Measurements from ENCODE around the gene BUD23.
A peak's percentile ranks its signal among the peaks of the same experiment; 100 is the strongest.

Gene BUD23

DNA sequence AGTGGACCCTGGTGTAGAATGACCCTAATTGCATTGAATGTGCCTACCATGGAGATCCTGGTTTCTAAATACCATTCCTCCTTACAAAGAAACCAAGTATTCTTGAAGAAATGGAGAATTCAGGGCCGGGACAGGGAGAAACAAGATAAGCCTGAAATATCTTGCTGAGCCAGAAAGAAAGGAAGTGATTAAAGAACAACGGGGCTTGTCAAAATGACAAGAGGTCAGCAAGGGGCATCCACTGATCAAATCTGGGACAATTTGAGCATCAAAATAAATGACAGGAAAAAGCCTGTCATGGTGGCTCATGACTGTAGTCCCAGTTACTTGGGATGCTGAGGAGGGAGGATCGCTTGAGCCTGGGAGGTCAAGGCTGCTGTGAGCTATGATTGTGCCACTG is 47.1 kb downstream of the BUD23 start:
- TF ChIP-seq, protein P1, sequence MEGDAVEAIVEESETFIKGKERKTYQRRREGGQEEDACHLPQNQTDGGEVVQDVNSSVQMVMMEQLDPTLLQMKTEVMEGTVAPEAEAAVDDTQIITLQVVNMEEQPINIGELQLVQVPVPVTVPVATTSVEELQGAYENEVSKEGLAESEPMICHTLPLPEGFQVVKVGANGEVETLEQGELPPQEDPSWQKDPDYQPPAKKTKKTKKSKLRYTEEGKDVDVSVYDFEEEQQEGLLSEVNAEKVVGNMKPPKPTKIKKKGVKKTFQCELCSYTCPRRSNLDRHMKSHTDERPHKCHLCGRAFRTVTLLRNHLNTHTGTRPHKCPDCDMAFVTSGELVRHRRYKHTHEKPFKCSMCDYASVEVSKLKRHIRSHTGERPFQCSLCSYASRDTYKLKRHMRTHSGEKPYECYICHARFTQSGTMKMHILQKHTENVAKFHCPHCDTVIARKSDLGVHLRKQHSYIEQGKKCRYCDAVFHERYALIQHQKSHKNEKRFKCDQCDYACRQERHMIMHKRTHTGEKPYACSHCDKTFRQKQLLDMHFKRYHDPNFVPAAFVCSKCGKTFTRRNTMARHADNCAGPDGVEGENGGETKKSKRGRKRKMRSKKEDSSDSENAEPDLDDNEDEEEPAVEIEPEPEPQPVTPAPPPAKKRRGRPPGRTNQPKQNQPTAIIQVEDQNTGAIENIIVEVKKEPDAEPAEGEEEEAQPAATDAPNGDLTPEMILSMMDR (IDR thresholded peaks at IDR 0.05; ENCODE audit: low read length, missing control alignments) = no peak
- H3K4me3 ChIP-seq (replicated peaks; ENCODE audit: low read depth, low read length) = no peak overlapping the region
- DNase-seq (ENCODE audit: low read depth) = no peak

DNA sequence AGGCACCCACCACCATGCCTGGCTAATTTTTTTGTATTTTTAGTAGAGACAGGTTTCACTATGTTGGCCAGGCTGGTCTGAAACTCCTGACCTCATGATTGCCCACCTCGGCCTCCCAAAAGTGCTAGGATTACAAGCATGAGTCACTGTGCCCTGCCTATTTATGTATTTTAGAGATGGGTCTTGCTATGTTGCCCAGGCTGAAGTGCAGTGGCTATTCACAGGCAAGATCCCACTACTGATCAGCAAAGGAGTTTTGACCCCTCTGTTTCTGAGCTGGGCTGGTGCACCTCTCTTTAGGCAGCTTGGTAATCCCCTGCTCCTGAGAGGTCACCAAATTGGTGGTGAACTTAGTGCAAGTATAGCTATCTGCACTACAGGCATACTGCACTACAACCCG is 49.0 kb downstream of the BUD23 start:
- H3K4me3 ChIP-seq (replicated peaks; ENCODE audit: low read depth, low read length) = no peak overlapping the region
- TF ChIP-seq, protein P1 (IDR thresholded peaks at IDR 0.05; ENCODE audit: low read length, missing control alignments) = no peak
- DNase-seq (ENCODE audit: low read depth) = no peak

DNA sequence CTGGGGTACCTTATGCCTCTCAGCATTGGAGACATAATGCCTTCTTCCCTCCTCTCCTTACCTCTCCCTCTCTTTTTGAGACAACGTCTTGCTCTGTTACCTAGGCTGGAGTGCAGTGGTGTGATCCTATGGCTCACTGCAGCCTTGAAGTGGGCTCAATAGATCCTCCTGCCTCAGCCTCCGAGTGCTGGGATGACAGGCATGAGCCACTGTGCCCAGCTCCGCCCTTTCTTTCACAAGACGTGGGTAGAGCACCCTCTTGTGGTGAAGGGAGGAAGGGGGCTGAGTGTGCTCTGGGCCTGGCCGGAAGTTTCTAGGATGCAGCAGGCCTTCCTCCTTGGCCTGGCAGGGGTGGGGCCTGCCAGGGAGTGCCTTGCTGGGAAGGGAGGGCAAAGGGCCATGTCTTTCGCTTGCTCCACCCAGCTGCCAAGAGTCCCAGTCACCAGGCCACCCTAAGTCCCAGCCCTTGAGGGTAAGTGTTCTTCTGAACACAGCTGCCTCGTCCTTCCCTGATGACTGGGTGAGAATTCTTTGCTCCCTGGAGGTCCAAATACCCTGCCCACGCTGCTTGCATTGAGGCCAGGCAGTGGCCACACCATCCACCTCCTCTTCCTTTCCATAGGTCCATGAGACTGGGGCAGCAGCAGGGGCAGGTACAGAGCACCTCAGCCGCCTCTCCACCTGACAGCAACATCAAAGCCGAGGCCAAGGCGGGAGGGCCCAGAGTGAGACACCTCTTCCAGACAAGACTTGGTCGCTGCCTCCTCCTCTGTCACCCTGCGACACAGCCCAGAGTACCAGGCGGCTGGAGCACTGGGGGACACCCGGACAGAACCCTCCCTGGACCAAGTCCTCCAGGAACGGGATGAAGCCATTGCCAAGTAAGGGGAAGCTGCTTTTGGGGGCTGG is 51.5 kb downstream of the BUD23 start:
- peak; percentile 85 for DNase-seq (ENCODE audit: low read depth)
- no peak overlapping the region for H3K4me3 ChIP-seq (replicated peaks; ENCODE audit: low read depth, low read length)
- TF ChIP-seq, protein P1 (IDR thresholded peaks at IDR 0.05; ENCODE audit: low read length, missing control alignments) = peak; percentile 82

GRCh38 chr7:73735528-73735905 is 52.1 kb downstream of the BUD23 start:
- no peak for DNase-seq (ENCODE audit: low read depth)
- TF ChIP-seq, protein P1 (IDR thresholded peaks at IDR 0.05; ENCODE audit: low read length, missing control alignments) = no peak
- H3K4me3 ChIP-seq (replicated peaks; ENCODE audit: low read depth, low read length) = no peak overlapping the region

DNA sequence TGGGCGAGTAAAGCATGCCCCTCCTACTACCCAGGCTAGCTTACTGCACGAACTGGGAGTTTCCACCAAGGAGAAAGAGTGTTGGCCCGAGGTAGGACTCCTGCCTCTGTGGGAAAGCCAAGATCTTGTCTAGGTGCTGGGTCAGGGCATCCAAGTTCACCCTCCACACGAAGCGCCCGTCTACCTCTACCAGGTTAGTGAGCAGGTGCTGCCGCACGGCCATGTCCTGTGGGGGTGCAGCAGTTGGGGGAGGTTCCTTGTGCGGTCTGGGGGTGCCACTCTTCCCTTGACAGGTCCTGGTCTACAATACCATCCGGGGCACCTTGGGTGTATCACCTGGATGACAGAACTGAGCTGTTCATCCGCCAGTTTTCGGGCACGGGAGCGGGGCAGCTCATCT is 53.5 kb downstream of the BUD23 start:
- no peak overlapping the region for H3K4me3 ChIP-seq (replicated peaks; ENCODE audit: low read depth, low read length)
- TF ChIP-seq, protein P1 (IDR thresholded peaks at IDR 0.05; ENCODE audit: low read length, missing control alignments) = no peak
- no peak for DNase-seq (ENCODE audit: low read depth)

- DNase-seq (ENCODE audit: low read depth) = no peak
- TF ChIP-seq, protein P1 (IDR thresholded peaks at IDR 0.05; ENCODE audit: low read length, missing control alignments) = no peak
- H3K4me3 ChIP-seq (replicated peaks; ENCODE audit: low read depth, low read length) = peak overlapping the region; percentile 77
These were observed 54.3 kb downstream of the BUD23 start for GRCh38 chr7:73737491-73738219.

All from fibroblast of pulmonary artery (primary cell).